HUDEP-2 (cell line): ENCODE data around the gene GNG4.
"Not testable (repeated sequence)": the region's sequence is repeated elsewhere in the genome, so short reads cannot be mapped to it uniquely, and the experiment has no call there.

Experiments used
- DNase-seq, 76 experiments: peaks; one replicate each; lab custom pipeline; 2025; ENCODE audit not compliant: unreplicated experiment in 76 of 76; lab: John Stamatoyannopoulos, UW

Gene GNG4

DNA sequence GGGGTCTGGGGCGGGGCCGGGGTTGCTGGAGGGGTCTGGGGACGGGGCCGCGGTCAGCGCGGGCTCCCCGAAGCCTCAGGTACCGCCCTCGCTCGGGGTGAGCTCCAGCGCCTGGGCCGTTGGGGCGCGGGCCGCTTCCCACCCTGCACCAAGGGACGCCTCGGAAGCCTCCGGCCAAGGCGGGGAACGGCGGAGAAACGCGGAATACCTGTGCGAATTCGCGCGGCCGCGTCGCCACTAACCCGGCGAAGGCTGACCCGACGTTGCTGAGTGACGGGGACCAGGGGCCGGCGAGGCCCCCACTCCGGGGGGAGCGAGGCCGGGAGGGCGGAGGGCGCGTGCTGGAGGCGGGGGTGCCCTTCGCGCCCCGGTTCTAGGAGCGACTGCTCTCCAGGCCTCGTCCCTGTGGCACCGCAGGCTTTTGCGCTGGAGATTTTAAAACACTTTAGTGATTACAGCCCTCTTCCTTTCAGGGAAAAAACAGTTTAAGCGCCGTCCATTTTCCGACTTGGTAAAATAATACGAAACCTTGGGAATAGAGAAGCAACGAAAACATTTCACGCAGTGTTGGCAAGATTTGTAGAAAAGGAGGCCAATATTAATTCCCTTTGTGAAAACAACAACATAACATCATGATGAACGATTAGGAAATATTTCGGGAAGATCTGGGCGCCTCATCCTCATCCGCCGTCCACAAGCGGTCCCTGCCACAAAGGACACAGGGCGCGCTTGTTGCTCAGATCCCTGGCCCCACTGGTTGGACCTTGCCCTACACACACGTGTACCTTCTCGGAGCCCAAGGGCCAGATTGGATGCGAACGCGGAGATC, 971 bp upstream of the GNG4 start:
- DNase-seq, result no peak

DNA sequence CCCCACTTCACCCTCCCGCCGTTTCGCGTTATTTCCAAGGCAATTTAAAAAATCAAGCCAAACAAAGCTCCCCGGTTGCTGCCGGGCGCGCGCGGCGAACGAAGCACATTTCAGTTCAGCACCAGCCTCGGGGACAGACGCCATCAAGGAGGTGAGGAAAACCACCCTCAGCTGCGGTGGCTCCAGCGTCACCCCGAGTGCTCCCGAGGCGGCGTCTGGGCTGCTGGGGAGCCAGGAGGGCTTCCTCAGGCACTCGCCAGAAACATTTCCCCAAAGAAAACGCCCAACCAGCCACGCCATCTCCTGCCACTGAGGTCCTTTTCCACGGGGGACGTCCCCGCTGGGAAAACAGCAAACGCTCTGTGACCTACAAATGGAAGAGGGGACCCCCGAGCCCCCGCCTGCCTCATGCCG, 623 bp downstream of the GNG4 start:
- peak in 30 of 76 experiments; percentile 2 to 40 (median 14) for DNase-seq

GRCh38 chr1:235648407-235648907, 1.1 kb downstream of the GNG4 start:
- DNase-seq, result peak in 3 of 76 experiments; percentile 2 to 7 (median 3)

- DNase-seq, result not testable (repeated sequence)
Observed at GRCh38 chr1:235647537-235647936, 2.0 kb downstream of the GNG4 start.

DNA sequence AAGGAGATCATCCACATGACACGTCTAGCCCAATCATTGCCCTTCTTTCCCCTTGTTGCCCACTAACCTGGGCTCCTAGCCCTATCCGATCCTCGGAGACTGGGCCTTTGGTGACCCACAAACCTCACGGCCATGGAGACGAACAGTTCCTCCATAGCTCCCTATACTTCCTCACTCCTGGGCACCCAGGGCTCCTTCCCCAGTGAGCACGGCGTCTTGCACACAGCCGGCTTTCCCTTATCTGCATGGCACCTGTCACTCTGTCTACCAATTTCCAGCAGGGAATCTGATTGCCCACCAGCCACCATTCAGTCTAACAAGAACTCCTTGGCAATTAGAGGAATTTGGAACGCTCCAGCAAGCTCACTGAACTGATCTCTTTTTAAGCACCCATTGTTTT, 3.1 kb downstream of the GNG4 start:
- no peak for DNase-seq

DNA sequence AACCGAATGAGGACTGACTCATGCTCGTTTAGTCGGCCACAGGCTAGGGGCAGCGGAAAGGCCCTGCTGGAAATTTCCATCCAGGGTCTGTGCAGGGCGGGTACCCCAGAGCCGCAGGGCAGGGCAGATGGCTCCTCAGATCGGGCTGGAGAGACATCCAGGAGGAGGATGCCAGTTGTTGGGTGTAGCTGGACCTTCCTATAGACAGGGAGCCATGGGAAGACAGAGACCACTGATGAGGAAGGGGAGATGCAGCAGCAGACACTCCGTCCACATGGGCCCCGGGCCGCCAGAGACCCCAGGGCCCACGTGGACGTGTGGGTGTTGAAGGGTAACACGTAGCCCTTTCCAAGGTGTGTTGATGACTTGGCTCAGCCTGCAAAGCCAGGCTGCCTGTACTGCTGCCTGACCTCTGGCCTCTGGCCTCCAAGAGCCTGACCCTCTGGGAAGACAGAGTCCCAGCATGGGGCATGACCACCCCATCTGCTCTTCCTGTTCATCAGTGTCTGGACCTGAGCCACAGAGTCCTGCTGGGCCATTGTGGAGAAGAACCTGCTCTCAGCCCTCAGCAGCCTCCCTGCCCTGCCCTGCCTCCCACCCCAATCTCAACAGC, 4.8 kb downstream of the GNG4 start:
- DNase-seq, result no peak

DNA sequence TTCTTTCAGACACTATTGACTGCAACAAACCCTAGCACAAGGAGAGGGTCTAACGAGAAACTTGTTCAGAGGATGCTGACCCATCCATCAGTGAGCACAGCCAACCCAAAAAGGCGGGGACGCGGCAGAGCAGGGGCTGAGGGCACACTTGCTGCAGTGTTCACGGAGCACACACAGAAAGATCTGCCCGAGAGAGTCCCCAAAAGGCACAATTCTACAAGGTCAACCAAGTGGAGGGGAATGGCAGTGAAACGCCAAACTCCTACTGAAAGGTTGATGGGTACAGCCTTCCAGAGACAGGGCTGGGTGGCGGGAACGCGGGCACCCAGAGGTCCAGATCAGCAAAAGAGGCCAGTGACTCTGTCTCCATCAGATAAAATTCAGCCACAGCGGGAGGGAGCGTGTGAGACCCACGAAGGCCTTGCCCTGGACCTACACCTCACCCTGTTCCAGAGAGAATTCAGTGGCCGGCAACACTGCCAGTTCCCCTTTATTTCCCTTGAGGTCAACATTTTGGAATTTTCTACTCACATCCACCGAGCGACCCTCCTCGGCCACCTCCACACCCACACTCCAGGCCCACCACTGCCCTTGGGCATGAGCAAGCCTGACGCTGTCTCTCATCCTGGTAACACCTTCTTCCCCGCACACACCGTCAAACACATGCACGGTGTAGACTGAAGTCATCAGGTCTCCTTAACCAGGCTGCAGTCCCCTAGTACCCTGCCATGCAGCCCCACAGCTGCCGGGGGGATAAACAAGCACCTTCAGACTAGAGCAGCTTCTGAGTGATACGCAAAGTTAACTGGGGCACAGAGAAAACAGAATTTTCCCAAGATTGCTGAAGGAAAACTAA, 5.5 kb downstream of the GNG4 start:
- no peak for DNase-seq

GRCh38 chr1:235642943-235643371, 6.6 kb downstream of the GNG4 start:
- DNase-seq, result no peak

DNA sequence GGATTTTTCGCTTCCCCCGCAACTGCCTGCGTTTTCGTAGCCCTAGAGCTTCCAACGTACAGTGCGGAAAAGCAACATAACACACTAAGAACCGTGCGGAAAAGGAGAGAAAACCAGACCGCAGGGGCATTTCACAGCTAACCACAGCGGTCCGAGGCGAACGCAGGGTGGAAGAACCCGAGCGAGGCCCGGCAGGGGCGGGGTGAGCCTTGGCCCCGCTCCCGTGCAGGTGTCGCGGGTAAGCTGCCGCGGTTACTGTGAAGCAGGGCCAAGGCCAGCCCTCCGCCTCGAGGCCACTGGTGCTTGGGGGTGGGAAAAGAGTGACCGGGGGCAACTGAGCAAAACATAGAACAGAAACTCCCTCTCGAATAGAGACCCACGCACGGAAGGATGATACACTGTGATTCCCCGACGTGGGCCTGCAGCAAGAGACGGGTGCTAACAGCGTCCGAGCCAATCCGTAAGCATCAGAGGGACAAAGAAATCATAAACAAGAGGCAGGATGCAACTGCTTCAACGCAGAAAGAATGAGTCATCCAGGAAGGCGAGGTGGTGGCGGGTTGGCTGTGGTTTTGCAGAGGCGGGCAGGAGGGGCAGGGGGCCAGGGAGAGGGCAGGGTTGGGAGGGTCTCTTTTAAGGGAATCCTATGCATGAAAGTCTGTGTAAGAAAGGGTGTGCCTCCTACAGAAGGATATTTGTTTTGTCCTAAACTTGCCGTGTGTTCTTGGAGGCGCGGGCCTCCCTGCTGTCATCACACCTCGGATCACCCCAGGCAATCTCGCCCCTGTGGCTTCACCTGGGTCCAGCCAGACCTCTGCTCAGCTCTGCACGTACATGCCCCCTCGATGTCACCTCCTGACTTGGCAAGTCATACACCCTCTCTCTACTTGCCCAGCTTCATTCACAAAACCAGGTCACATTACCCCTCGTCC, 7.3 kb downstream of the GNG4 start:
- DNase-seq, result no peak

GRCh38 chr1:235640580-235640979, 9.0 kb downstream of the GNG4 start:
- no peak for DNase-seq

DNA sequence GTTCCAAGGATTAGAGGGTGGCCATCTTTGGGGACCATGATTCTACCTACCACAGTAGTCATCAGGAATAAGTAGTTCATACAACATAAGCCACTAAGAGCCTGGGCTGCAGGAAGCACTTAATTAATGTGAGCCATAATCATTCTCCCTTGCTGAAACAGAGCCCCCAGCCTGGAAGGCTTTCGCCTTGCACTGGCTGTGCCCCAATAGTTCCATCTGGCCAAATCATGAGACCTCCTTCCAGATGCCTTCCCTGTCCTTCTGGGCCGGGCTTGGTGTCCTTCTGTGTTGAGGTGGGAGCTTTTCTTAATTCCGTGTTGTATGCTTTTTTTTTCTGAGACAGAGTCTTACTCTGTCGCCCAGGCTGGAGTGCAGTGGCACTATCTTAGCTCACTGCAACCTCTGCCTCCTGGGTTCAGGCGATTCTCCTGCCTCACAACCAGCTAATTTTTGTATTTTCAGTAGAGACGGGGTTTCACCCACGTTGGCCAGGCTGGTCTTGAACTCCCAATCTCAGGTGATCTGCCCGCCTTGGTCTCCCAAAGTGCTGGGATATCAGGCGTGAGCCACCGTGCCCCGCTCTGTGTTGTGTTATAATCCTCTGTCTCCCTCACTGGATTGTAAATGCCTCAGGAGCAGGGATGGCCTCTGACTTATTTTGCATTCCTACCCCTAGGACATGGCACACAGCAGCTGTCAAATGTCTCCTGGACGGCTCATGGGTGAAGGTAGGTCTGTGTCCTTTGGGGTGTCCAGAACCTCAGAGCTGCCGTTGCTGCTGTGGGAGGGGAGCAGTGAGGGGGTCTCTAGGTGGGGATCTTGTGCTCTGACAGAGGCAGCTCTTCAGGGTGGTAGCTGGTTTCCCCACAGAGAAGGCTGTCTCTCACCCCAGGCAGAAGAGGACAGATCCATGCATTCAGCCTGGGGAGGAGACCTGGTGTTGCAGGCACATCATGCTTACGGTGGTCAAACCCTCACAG, 10.1 kb downstream of the GNG4 start:
- no peak for DNase-seq

DNA sequence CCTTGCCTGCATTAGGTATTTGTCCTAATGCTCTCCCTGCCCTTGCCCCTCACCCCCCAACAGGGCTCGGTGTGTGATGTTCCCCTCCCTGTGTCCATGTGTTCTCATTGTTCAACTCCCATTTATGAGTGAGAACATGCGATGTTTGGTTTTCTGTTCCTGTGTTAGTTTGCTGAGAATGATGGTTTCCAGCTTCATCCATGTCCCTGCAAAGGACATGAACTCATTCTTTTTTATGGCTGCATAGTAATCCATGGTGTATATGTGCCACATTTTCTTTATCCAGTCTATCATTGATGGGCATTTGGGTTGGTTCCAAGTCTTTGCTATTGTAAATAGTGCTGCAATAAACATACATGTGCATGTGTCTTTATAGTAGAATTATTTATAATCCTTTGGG, 11.0 kb downstream of the GNG4 start:
- DNase-seq, result not testable (repeated sequence)

DNA sequence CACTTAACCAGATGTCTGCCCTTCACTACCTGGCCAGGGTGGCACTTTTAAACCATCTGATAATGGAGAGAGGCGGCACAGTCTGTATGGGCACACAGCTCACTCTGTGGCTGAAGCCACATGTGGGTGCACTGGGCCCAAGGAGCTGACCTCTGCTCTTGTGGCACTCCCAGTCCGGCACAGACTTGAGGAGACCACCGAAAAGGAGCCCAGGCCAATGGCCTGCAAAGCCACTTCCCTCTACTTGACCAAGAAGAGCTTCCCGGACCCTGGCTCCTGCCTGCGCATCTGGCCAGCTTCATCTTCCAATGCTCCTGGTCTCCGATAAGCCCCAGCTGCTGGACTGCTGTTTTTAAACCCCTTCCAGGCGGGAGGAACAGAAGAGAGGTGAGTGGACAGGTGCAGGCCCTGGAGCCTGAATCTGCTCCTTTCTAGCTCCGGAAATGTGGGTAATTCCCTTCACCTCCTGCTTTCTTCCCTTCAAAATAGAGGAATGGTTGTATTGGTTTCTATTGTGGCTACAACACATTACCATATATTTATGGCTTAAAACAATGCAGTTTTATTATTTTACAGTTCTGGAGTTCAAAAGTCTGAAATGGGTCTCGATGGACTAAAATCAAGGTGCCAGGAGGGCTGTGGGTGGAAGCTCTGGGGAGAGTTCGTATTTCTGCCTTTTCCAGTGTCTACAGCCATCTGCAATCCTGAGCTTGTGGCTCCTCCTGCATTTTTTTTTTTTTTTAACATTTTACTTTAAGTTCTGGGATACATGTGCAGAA, 11.6 kb downstream of the GNG4 start:
- no peak for DNase-seq

GRCh38 chr1:235635938-235636662, 13.5 kb downstream of the GNG4 start:
- DNase-seq, result no peak

GRCh38 chr1:235632506-235633401, 16.8 kb downstream of the GNG4 start:
- DNase-seq, result no peak

DNA sequence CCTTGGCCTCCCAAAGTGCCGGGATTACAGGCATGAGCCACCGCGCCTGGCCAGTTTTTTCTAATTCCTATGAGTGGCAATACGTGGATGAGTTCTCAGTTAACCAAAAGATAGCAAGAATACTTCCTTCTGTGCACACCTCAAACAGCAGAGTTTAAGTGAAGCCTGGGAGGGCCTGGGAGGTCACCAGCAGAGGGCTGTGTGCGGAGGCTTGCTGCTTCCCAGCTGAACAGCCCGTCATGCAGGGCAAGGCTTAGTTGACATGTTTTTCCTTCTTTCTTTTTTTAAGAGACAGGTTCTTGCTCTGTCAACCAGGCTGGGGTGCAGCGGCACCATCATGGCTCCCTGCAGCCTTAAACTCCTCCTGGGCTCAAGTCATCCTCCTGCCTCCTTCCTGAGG, 17.8 kb downstream of the GNG4 start:
- DNase-seq, result no peak
